ENCODE results near the gene PLA1A.
A peak's percentile ranks its signal among the peaks of the same experiment; 100 is the strongest.

DNA sequence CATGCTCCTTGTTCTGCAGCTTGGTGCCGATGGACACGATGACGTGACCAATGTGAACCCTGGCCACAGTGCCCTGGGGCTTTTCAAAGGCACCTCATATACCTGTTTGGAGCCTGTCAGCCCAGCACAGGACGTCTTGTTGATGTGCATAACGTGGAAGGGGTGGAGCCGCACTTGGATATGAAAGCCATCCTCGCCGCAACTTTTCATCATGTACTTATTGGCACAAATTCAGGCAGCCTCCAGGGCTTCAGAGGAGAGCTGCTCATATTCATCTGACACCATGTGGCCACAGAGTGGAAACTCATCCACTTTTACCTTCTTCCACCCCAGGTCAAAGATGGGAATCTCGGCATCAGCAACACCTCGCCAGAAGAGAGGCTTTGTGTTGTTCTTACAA, 38.0 kb downstream of the PLA1A start:
- TF ChIP-seq, protein P1, sequence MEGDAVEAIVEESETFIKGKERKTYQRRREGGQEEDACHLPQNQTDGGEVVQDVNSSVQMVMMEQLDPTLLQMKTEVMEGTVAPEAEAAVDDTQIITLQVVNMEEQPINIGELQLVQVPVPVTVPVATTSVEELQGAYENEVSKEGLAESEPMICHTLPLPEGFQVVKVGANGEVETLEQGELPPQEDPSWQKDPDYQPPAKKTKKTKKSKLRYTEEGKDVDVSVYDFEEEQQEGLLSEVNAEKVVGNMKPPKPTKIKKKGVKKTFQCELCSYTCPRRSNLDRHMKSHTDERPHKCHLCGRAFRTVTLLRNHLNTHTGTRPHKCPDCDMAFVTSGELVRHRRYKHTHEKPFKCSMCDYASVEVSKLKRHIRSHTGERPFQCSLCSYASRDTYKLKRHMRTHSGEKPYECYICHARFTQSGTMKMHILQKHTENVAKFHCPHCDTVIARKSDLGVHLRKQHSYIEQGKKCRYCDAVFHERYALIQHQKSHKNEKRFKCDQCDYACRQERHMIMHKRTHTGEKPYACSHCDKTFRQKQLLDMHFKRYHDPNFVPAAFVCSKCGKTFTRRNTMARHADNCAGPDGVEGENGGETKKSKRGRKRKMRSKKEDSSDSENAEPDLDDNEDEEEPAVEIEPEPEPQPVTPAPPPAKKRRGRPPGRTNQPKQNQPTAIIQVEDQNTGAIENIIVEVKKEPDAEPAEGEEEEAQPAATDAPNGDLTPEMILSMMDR (IDR thresholded peaks at IDR 0.05) = peak in 2 of 12 donors; percentile 18 to 21
- peak in 1 of 2 donors; percentile 32 for TF ChIP-seq POLR2A (IDR thresholded peaks at IDR 0.05)
